Panc1 (cell line): Measurements from ENCODE around the gene RCBTB2. TPM values are rescaled to one million over a fixed set of nuclear protein-coding genes. Genes with fewer than 3 reads are reported as not detected.

Source experiments
- ATAC-seq: fragments of 200-7000 bp; cut with Tn5 transposase; 2 replicates; pipeline ENCODE4 v1.9.1; 2020; ENCODE audit warnings: mild to moderate bottlenecking, moderate library complexity
- BruUV-seq: library from RNA; stranded (reverse); fragments of 400-500 nt; replicated peaks from 2 replicates; lab custom pipeline; 2021; lab: Mats Ljungman, UMichigan
- CTCF ChIA-PET: fragments of 300-600 bp; sonication (Branson Sonifier 250); formaldehyde crosslinking; loops from one replicate; lab custom pipeline; 2022; ENCODE audit warnings: antibody characterized with exemption; lab: Charles Lee
- POLR2A ChIA-PET: fragments of 300-600 bp; sonication (Branson Sonifier 250); formaldehyde crosslinking; loops from one replicate; lab custom pipeline; 2022; ENCODE audit warnings: antibody characterized with exemption; lab: Charles Lee
- DNase-seq: peaks from one replicate; pipeline ENCODE4 v3.0.0-alpha.2; 2010; ENCODE audit warnings: low read depth, low spot score
- H3K27ac ChIP-seq: 2 replicates; pipeline ENCODE4 v1.5.1; 2011; ENCODE audit warnings: mild to moderate bottlenecking, low read length, inconsistent platforms
- H3K27me3 ChIP-seq: fragments of 200-500 bp; sonication (Bioruptor generic); 2 replicates; pipeline ENCODE4 v1.6.0; 2014; ENCODE audit warnings: low read length, inconsistent platforms; ENCODE audit not compliant: control insufficient read depth, insufficient read depth
- H3K36me3 ChIP-seq: fragments of 200-500 bp; sonication (Bioruptor generic); 2 replicates; pipeline ENCODE4 v1.5.1; 2014; ENCODE audit warnings: inconsistent platforms, mild to moderate bottlenecking, low read length, moderate library complexity; ENCODE audit not compliant: control insufficient read depth, insufficient read depth
- H3K4me1 ChIP-seq: 2 replicates; pipeline ENCODE4 v1.5.1; 2011; ENCODE audit warnings: inconsistent platforms, mild to moderate bottlenecking, low read length, moderate library complexity; ENCODE audit not compliant: control insufficient read depth, insufficient read depth
- H3K4me3 ChIP-seq, 2 experiments: 2 replicates each; pipeline ENCODE4 v1.5.1; 2011 to 2012; ENCODE audit warnings: low read depth in 2 of 2, low read length in 2 of 2, mild to moderate bottlenecking in 2 of 2, inconsistent platforms in 1 of 2, moderate library complexity in 1 of 2
- H3K9me3 ChIP-seq: fragments of 200-500 bp; sonication (Bioruptor generic); 2 replicates; pipeline ENCODE4 v1.5.1; 2014; ENCODE audit warnings: low read depth, mild to moderate bottlenecking, inconsistent platforms, low read length, moderate library complexity; ENCODE audit not compliant: control insufficient read depth, insufficient read depth
- CTCF ChIP-seq: fragments of 450-650 bp; IDR thresholded peaks from 2 replicates; pipeline ENCODE4 v1.5.1; 2017; ENCODE audit warnings: mild to moderate bottlenecking
- POLR2AphosphoS5 ChIP-seq: IDR thresholded peaks from 2 replicates; pipeline ENCODE4 v1.6.1; 2012; ENCODE audit warnings: mild to moderate bottlenecking, low read depth, low read length, moderate library complexity
- REST ChIP-seq, 2 experiments: IDR thresholded peaks; 2 replicates each; pipeline ENCODE4 v1.6.1; 2011 to 2012; ENCODE audit warnings: low read depth in 2 of 2, control low read depth in 1 of 2, low read length in 1 of 2, mild to moderate bottlenecking in 1 of 2, moderate library complexity in 1 of 2; ENCODE audit not compliant: insufficient read depth in 1 of 2
- SIN3A ChIP-seq: IDR thresholded peaks from 2 replicates; pipeline ENCODE4 v1.6.1; 2012; ENCODE audit warnings: low read depth, mild to moderate bottlenecking, low read length, moderate library complexity, borderline replicate concordance; ENCODE audit not compliant: insufficient read depth
- TCF7L2 ChIP-seq: IDR thresholded peaks from 2 replicates; pipeline ENCODE4 v1.6.1; 2011; ENCODE audit warnings: mild to moderate bottlenecking, low read depth, low read length, inconsistent platforms
- in situ Hi-C: cut with HindIII; loops from 2 replicates; pipeline ENCODE4 v1.10.0; 2016; ENCODE audit warnings: low sequenced_read_pairs, low pct_unique_long_range_greater_than_20kb
- intact Hi-C: fragments of 100-400 bp; cut with micrococcal nuclease; formaldehyde crosslinking; loops from one replicate; pipeline ENCODE4 v1.10.0; 2022; ENCODE audit not compliant: unreplicated experiment
- total RNA-seq: library from RNA; stranded (reverse); gene quantifications from one replicate; pipeline ENCODE4 v1.2.1, GENCODE V29; 2021; ENCODE audit not compliant: unreplicated experiment

The RCBTB2 gene
- total RNA-seq, 1 experiment from 2014 or later: 4.4 TPM

DNA sequence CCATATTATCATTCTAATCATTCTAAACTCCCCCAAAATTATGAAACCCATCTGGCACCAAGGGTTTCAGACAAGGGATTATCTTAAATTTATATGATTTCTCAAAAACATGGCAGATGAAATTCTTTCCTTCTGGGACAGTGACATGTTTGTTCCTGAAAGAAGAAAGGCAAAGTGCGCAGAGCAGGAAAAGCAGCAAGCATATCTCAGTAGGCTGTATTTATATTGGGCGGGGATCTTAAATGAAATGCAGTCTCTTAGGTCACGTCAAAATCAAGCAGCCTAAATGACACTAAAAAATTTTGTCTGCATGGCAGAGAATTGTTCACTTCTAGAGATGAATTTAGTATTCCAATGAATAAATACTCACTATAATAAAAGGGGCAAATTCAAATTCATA, 49.3 kb downstream of the RCBTB2 start:
- Histone ChIP-seq H3K36me3 (no peaks in the 10 kb centered on the region; the same call in 1 of the 2 replicates), H3K27ac (no peak overlapping the region), H3K4me3 (no peak overlapping the region), H3K9me3 (no peaks in the 10 kb centered on the region), H3K4me1 (no peaks in the 10 kb centered on the region), H3K27me3 (no peaks in the 10 kb centered on the region)
- intact Hi-C loops: no loop called here
- no TSS peak for BruUV-seq
- ChIA-PET CTCF (no interaction called here), POLR2A (no interaction called here)
- in situ Hi-C loops: no loop called here
- DNase-seq (no peak), ATAC-seq (no peak)
- TF ChIP-seq REST (IDR thresholded peaks at IDR 0.05; ENCODE audit: insufficient read depth in 1 of 2, low read depth in 2 of 2, low read length in 1 of 2): no peak
- no peak for TF ChIP-seq TCF7L2
- TF ChIP-seq CTCF: no peak
- TF ChIP-seq SIN3A: no peak
- TF ChIP-seq POLR2AphosphoS5: no peak

GRCh38 chr13:48478391-48478790, 54.5 kb downstream of the RCBTB2 start:
- BruUV-seq: no TSS peak
- DNase-seq (no peak), ATAC-seq (no peak)
- POLR2A ChIA-PET: no interaction called here
- CTCF ChIA-PET: no interaction called here
- Histone ChIP-seq H3K4me1 (no peaks in the 10 kb centered on the region), H3K4me3 (no peak overlapping the region), H3K36me3 (no peaks in the 10 kb centered on the region; the same call in 1 of the 2 replicates), H3K9me3 (no peaks in the 10 kb centered on the region), H3K27ac (no peak overlapping the region), H3K27me3 (no peaks in the 10 kb centered on the region)
- TF ChIP-seq REST (IDR thresholded peaks at IDR 0.05; ENCODE audit: insufficient read depth in 1 of 2, low read depth in 2 of 2, low read length in 1 of 2) (no peak), POLR2AphosphoS5 (no peak), SIN3A (no peak), TCF7L2 (no peak), CTCF (no peak)
- in situ Hi-C loops (no loop called here), intact Hi-C loops (no loop called here)
